GM19324 (cell line): ENCODE data around the gene DISP3.
"Not testable (repeated sequence)": the region's sequence is repeated elsewhere in the genome, so short reads cannot be mapped to it uniquely, and the experiment has no call there.

ENCODE experiments used
- ATAC-seq: cut with Tn5 transposase; IDR thresholded peaks from one replicate; pipeline ENCODE4 v1.9.1; 2021; ENCODE audit warnings: mild to moderate bottlenecking, moderate library complexity; ENCODE audit not compliant: unreplicated experiment, low FRiP score

DISP3 gene

DNA sequence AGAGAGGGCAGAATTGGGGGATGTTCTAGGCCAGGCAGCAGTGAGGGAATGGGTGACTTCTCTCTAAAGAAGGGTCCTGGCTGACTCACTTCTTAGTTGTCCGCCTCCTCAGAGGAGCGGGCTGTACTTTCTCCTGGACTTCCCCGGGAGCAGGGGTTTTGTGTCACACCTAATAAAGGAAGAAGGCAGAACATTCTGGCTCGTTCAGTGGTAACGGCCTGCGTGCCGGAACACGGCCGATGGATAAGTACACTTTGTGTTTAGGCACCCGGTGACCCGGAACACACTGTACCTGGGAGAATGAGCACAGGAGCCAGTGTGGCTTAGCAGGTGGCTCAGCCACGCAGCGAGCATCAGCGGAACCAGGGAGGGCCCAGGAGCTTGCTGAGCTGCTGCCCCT is 90.6 kb downstream of the DISP3 start:
- ATAC-seq, result no peak

- ATAC-seq, result no peak
These were observed 91.0 kb downstream of the DISP3 start for GRCh38 chr1:11569954-11570353.

DNA sequence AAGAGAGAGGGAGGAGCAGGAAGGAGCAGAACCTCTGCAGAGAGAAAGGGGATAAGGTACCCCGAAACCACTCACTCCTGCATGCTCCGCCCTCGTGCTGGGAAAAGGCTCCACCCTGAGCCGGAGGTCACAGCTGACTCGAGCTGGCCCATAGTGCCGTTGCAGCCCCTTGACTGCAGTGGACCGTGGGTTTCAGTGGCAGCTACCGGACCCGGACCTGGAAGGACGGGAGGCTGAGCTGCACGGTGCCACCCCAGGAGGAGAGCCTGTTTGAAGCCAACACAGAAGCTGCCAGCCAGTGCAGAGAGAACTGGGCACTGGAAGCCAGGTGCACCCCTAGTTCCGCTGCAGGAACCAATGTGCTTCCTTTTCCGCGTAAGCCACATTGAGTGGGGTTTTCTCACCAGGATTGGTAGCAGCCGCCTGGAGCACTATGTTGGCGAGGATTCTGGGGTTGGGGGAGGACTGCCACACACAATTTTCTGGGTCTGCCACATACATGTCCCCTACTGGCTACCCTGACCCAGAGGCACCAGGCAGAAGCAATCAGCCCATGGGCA is 91.9 kb downstream of the DISP3 start:
- ATAC-seq, result no peak

DNA sequence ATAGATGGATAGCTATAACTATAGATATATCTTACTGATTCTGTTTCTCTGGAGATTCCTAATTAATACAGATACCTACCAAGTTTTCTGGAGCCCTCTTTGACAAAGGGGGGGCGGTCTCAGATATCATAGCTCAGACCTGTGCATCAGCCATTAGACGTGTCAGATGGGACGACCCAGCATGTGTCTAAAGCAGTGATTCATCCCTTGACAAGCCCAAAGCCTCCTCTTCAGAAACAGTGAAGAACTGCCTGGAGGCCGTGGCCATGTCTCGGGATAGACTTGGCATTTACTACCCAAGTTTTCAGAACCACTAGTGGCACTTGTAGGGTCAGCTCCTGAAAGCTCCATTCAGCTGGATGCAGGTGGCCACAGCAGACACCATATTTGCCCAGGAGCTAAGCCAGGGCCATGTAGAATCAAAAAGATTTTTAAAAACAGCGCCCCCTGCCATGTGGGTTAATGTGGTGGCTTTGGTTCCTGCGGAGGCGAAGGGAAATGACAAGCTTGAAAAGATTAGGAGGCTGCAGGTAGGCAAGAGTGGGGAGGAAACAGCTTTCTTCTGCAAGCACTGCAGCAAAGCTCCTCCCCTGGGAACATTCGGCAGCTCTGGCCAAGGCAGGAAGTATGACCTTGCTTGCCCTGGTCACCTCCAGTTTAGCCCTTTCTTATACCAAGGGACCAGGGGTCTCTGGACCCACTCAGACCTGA is 93.1 kb downstream of the DISP3 start:
- no peak for ATAC-seq

GRCh38 chr1:11573116-11573692 is 94.2 kb downstream of the DISP3 start:
- no peak for ATAC-seq

DNA sequence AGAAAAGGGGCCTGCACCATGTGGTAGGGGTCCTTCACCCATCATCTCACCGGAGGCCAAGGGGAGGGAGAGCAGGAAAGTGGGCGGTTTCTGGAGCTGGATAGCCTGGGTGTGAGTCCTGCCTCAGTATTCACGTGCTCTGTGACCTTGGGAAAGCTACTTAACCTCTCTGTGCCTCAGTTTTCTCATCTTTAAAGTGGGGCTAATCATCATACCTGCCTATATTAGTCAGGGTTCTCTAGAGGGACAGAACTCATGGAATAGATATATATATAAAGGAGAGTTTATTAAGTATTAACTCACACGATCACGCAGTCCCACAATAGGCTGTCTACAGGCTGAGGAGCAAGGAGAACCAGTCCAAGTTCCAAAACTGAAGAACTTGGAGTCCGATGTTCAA is 96.6 kb downstream of the DISP3 start:
- no peak for ATAC-seq

DNA sequence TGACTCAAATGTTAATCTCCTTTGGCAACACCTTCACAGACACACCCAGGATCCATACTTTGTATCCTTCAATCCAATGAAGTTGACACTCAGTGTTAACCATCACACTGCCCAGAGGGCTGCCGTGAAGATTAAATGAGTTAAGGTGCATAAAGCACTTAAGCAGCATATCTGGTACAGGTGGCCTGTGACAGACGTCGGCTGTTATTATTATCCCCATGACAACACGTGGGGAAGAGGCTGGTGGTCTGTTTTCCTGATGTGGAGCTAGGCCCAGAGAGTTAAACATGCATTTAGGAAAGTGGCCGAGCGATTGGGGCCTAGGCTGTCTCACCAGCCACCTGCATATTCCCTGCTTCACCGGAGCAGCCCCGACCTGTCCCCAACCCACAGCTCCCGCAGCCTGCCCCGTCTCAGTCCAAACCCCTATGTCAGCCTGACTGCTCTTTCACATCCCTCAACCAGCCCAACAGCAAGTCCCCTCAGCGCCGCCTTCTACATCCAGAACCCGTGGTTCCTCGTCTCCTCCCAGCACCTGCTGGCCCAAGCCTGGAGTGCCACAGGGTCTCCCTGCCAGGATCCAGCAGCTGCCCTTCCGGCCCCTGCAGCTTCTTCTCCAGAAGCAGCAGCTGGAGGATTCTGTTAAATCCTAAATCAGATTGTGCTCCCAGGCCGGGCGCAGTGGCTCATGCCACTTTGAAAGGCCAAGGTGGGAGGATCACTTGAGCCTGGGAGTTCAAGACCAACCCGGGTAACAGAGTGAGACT is 97.3 kb downstream of the DISP3 start:
- no peak for ATAC-seq

DNA sequence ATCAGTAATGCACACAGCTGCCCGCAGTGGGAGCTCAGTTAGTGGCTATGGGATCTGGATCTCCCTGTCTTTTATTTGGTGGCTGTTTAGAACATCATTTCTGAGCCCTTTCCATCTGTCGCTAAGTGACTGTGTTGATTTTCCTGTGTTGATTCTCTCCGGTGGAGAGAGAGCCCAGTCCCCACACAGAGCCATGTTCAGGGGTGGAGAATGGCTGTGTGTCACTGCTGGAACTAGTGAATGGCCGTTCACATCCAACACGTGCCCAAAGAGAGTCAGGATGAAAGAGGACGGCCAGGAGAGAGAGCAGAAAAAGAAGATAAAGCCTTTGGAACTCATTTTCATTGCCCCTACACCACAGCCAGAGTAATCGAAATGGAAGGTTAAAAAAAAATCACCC is 99.0 kb downstream of the DISP3 start:
- no peak for ATAC-seq

GRCh38 chr1:11579506-11579905 is 100.6 kb downstream of the DISP3 start:
- no peak for ATAC-seq

GRCh38 chr1:11580049-11580448 is 101.1 kb downstream of the DISP3 start:
- ATAC-seq, result not testable (repeated sequence)

DNA sequence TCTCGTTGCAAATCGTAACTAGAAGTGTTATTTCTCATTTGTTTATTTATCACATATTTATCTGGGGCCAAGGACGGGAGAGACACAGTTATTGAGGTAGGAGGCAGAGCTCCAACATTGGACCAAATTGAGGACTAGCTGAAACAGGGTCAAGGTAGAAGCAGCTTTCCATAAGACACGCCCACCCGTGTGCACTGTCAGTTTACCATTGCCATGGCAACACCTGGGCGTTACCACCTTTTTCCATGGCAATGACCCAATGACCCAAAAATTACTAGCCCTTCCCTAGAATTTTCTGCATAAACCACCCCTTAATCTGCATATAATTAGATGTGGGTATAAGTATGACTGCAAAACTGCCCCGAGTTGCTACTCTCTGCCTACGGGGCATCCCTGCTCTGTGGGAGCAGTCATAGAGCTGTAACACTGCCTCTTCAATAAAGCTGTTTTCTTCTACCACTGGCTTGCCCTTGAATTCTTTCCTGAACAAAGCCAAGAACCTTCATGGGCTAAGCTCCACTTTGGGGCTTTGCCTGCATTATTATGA is 102.6 kb downstream of the DISP3 start:
- ATAC-seq, result no peak

DNA sequence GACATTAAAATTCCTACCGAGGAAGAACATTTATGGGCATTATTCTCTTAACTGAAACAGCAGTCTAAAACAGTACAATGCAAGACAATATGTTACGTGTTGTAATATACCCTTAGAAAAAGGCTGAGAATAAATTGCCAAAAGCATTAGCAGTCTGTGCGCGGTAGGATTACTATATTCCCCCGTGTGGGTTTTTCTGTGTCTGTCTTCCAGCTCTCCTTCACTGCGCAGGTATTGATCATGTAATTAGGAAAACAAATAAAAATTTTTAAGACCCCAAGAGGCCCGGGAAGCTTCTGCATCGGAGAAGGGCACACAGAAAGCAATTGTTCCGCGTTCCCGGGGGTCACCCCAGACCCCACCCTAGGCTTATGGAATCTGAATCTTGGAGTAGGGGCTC is 106.4 kb downstream of the DISP3 start:
- no peak for ATAC-seq
